ENCODE measurements around the gene DCST2.

DCST2 gene

GRCh38 chr1:155011004-155011416 lies 22.6 kb downstream of the DCST2 start:
- Histone ChIP-seq H3K36me3 (ENCODE audit: insufficient read depth, low read length) (no peaks in the 10 kb centered on the region), H2AFZ (ENCODE audit: low read depth, low read length) (no peak overlapping the region), H3K9ac (ENCODE audit: low read depth, low read length) (no peak overlapping the region), H3K4me1 (ENCODE audit: insufficient read depth, low read length) (peaks cover 7% of the 10 kb centered on the region; the same call in 1 of the 2 replicates), H3K27ac (ENCODE audit: low read length) (no peak overlapping the region), H3K27me3 (ENCODE audit: insufficient read depth, low read length, poor library complexity) (peaks cover 5% of the 10 kb centered on the region), H3K4me2 (ENCODE audit: insufficient read depth, low read length) (no peak overlapping the region), H4K20me1 (ENCODE audit: insufficient read depth, low read length) (peaks cover 60% of the 10 kb centered on the region), H3K4me3 (ENCODE audit: low read depth in 1 of 2, low read length in 2 of 2) (no peak overlapping the region), H3K79me2 (ENCODE audit: insufficient read depth, low read length) (no peaks in the 10 kb centered on the region), H3K9me3 (ENCODE audit: insufficient read depth, low read length, severe bottlenecking) (no peaks in the 10 kb centered on the region)
- TF ChIP-seq EZH2 (IDR thresholded peaks at IDR 0.05; ENCODE audit: borderline replicate concordance, low read depth, low read length, severe bottlenecking): no peak
- TF ChIP-seq CTCF (IDR thresholded peaks at IDR 0.05; ENCODE audit: borderline replicate concordance, extremely low read depth, low read length, poor library complexity, severe bottlenecking): no peak
- no peak for DNase-seq
- no peak for ATAC-seq (ENCODE audit: insufficient read depth, low read depth)

- Histone ChIP-seq H3K27ac (ENCODE audit: low read length) (no peak overlapping the region), H3K4me2 (ENCODE audit: insufficient read depth, low read length) (no peak overlapping the region), H3K4me3 (ENCODE audit: low read depth in 1 of 2, low read length in 2 of 2) (no peak overlapping the region), H3K79me2 (ENCODE audit: insufficient read depth, low read length) (no peaks in the 10 kb centered on the region), H2AFZ (ENCODE audit: low read depth, low read length) (no peak overlapping the region), H3K36me3 (ENCODE audit: insufficient read depth, low read length) (no peaks in the 10 kb centered on the region), H3K27me3 (ENCODE audit: insufficient read depth, low read length, poor library complexity) (peaks cover 3% of the 10 kb centered on the region), H3K9me3 (ENCODE audit: insufficient read depth, low read length, severe bottlenecking) (no peaks in the 10 kb centered on the region), H4K20me1 (ENCODE audit: insufficient read depth, low read length) (peaks cover 63% of the 10 kb centered on the region), H3K9ac (ENCODE audit: low read depth, low read length) (no peak overlapping the region), H3K4me1 (ENCODE audit: insufficient read depth, low read length) (peaks cover 7% of the 10 kb centered on the region; the same call in 1 of the 2 replicates)
- DNase-seq: peak; percentile 67
- no peak for TF ChIP-seq CTCF (IDR thresholded peaks at IDR 0.05; ENCODE audit: borderline replicate concordance, extremely low read depth, low read length, poor library complexity, severe bottlenecking)
- TF ChIP-seq EZH2 (IDR thresholded peaks at IDR 0.05; ENCODE audit: borderline replicate concordance, low read depth, low read length, severe bottlenecking): no peak
- ATAC-seq (ENCODE audit: insufficient read depth, low read depth): peak; percentile 60
Observed at GRCh38 chr1:155010211-155010918, 23.2 kb downstream of the DCST2 start.

- Histone ChIP-seq H3K27me3 (ENCODE audit: insufficient read depth, low read length, poor library complexity) (peaks cover 3% of the 10 kb centered on the region), H3K4me3 (ENCODE audit: low read depth in 1 of 2, low read length in 2 of 2) (no peak overlapping the region), H3K4me1 (ENCODE audit: insufficient read depth, low read length) (peaks cover 7% of the 10 kb centered on the region; the same call in 1 of the 2 replicates), H3K27ac (ENCODE audit: low read length) (no peak overlapping the region), H3K36me3 (ENCODE audit: insufficient read depth, low read length) (no peaks in the 10 kb centered on the region), H3K9me3 (ENCODE audit: insufficient read depth, low read length, severe bottlenecking) (no peaks in the 10 kb centered on the region), H4K20me1 (ENCODE audit: insufficient read depth, low read length) (peaks cover 60% of the 10 kb centered on the region), H3K9ac (ENCODE audit: low read depth, low read length) (no peak overlapping the region), H3K79me2 (ENCODE audit: insufficient read depth, low read length) (no peaks in the 10 kb centered on the region), H3K4me2 (ENCODE audit: insufficient read depth, low read length) (no peak overlapping the region), H2AFZ (ENCODE audit: low read depth, low read length) (no peak overlapping the region)
- ATAC-seq (ENCODE audit: insufficient read depth, low read depth) (no peak), DNase-seq (no peak)
- no peak for TF ChIP-seq CTCF (IDR thresholded peaks at IDR 0.05; ENCODE audit: borderline replicate concordance, extremely low read depth, low read length, poor library complexity, severe bottlenecking)
- no peak for TF ChIP-seq EZH2 (IDR thresholded peaks at IDR 0.05; ENCODE audit: borderline replicate concordance, low read depth, low read length, severe bottlenecking)
Observed at GRCh38 chr1:155009742-155010141, 23.8 kb downstream of the DCST2 start.
